BJ (cell line): ENCODE results near the gene AREG. TPM values are rescaled to one million over a fixed set of nuclear protein-coding genes. Genes with fewer than 3 reads are reported as not detected.
"Not testable (repeated sequence)": the region's sequence is repeated elsewhere in the genome, so short reads cannot be mapped to it uniquely, and the experiment has no call there.

Experiments used
- CTCF ChIA-PET: fragments of 350-600 bp; formaldehyde crosslinking; extraction: SDS; loops from one replicate; lab custom pipeline; 2021; ENCODE audit warnings: antibody characterized with exemption, inconsistent platforms; lab: Yijun Ruan, JAX
- POLR2A ChIA-PET: fragments of 300-600 bp; sonication (Branson Sonifier 250); formaldehyde crosslinking; extraction: SDS; loops from one replicate; lab custom pipeline; 2021; ENCODE audit warnings: antibody characterized with exemption; lab: Charles Lee
- DNase-seq: peaks from one replicate; pipeline ENCODE4 v3.0.0-alpha.2; 2011; ENCODE audit warnings: low read depth
- H3K27me3 ChIP-seq: 2 replicates; pipeline ENCODE4 v1.6.0; 2011; ENCODE audit warnings: low read length; ENCODE audit not compliant: control insufficient read depth, insufficient read depth
- H3K36me3 ChIP-seq: 2 replicates; pipeline ENCODE4 v1.5.1; 2011; ENCODE audit warnings: low read length; ENCODE audit not compliant: control insufficient read depth, insufficient read depth
- H3K4me3 ChIP-seq: 2 replicates; pipeline ENCODE4 v1.5.1; 2011; ENCODE audit warnings: low read depth, mild to moderate bottlenecking, control low read depth, low read length
- polyA minus RNA-seq: library from RNA; depleted of rRNA, polyadenylated mRNA; stranded (reverse); fragments of >200 nt; gene quantifications from 2 replicates; pipeline ENCODE4 v1.2.3, GENCODE V29; 2011; rRNA and poly(A)+ RNA removed
- polyA plus RNA-seq: library from polyadenylated mRNA; depleted of rRNA; stranded (reverse); fragments of >200 nt; gene quantifications from 2 replicates; pipeline ENCODE4 v1.2.3, GENCODE V29; 2011; rRNA removed
- TF ChIP-seq, protein P1 (sequence below): IDR thresholded peaks from 2 replicates; pipeline ENCODE4 v1.5.1; 2011; ENCODE audit warnings: low read depth, mild to moderate bottlenecking, control low read depth, inconsistent platforms, low read length, moderate library complexity; ENCODE audit not compliant: insufficient read depth

The AREG gene, protein sequence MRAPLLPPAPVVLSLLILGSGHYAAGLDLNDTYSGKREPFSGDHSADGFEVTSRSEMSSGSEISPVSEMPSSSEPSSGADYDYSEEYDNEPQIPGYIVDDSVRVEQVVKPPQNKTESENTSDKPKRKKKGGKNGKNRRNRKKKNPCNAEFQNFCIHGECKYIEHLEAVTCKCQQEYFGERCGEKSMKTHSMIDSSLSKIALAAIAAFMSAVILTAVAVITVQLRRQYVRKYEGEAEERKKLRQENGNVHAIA
- polyA plus RNA-seq = 0.07 and 0.33 TPM in 2 replicates
- not detected in 2 replicates for polyA minus RNA-seq

DNA sequence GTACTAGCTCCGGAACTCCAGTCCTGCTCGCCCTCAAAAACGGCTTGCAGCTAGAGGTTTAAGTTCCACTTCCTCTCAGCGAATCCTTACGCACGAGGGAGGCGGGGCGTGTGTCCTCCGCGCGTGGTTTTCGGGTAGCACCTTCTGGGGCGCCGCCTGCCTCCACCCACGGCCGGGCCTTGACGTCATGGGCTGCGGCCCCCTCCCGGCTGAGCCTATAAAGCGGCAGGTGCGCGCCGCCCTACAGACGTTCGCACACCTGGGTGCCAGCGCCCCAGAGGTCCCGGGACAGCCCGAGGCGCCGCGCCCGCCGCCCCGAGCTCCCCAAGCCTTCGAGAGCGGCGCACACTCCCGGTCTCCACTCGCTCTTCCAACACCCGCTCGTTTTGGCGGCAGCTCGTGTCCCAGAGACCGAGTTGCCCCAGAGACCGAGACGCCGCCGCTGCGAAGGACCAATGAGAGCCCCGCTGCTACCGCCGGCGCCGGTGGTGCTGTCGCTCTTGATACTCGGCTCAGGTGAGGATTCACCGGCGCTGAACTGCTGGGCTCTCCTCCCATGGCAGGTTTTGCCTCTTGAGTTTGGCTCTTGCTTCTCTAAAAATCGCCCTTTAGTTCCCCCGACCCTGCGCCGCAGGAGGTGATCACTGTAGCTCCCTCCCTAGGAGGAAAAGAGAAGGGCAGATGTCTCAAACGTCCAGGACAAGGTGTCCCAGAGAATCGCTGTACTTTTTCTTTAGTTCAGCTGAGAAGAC, at the start of gene AREG:
TSS of gene AREG (plus strand) at position 246 of the 752 bp plus-strand sequence. CDS start at position 456, 210 bp downstream.
- POLR2A ChIA-PET = interaction anchor here (0.6 to 0.8 kb wide), 2 partner anchors 17 to 1871 kb away, joined by 3 read pairs; no protein-coding TSS in a partner anchor
- Histone ChIP-seq H3K36me3 (no peaks in the 10 kb centered on the region), H3K4me3 (peak within 1 kb of the TSS; percentile 55), H3K27me3 (peaks cover 1% of the 10 kb centered on the region; the same call in 1 of the 2 replicates)
- no peak for DNase-seq
- TF ChIP-seq, protein P1, sequence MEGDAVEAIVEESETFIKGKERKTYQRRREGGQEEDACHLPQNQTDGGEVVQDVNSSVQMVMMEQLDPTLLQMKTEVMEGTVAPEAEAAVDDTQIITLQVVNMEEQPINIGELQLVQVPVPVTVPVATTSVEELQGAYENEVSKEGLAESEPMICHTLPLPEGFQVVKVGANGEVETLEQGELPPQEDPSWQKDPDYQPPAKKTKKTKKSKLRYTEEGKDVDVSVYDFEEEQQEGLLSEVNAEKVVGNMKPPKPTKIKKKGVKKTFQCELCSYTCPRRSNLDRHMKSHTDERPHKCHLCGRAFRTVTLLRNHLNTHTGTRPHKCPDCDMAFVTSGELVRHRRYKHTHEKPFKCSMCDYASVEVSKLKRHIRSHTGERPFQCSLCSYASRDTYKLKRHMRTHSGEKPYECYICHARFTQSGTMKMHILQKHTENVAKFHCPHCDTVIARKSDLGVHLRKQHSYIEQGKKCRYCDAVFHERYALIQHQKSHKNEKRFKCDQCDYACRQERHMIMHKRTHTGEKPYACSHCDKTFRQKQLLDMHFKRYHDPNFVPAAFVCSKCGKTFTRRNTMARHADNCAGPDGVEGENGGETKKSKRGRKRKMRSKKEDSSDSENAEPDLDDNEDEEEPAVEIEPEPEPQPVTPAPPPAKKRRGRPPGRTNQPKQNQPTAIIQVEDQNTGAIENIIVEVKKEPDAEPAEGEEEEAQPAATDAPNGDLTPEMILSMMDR = peak; percentile 79
- CTCF ChIA-PET = interaction anchor here (0.6 to 2.3 kb wide), 26 partner anchors 9 to 302 kb away, joined by 3 to 19 read pairs (median 4); no protein-coding TSS in a partner anchor

GRCh38 chr4:74395633-74396032, 49.3 kb upstream of the AREG start:
- CTCF ChIA-PET = interaction anchor here (0.7 kb wide), 1 partner anchor 263 kb away, joined by 3 read pairs; no protein-coding TSS in a partner anchor
- no peaks in the 10 kb centered on the region for H3K36me3 ChIP-seq

GRCh38 chr4:74397748-74398426, 47.0 kb upstream of the AREG start:
- Histone ChIP-seq H3K4me3 (peak overlapping the region; percentile 14; the same call in 1 of the 2 replicates), H3K36me3 (no peaks in the 10 kb centered on the region), H3K27me3 (no peaks in the 10 kb centered on the region)
- TF ChIP-seq, protein P1 = no peak
- ChIA-PET CTCF (no interaction called here), POLR2A (no interaction called here)
- no peak for DNase-seq

More at GRCh38 chr4:74395633-74396032, 49.3 kb upstream of the AREG start:
- TF ChIP-seq, protein P1 = no peak
- no peak overlapping the region for H3K4me3 ChIP-seq
- no peak for DNase-seq
- POLR2A ChIA-PET = no interaction called here
- no peaks in the 10 kb centered on the region for H3K27me3 ChIP-seq

DNA sequence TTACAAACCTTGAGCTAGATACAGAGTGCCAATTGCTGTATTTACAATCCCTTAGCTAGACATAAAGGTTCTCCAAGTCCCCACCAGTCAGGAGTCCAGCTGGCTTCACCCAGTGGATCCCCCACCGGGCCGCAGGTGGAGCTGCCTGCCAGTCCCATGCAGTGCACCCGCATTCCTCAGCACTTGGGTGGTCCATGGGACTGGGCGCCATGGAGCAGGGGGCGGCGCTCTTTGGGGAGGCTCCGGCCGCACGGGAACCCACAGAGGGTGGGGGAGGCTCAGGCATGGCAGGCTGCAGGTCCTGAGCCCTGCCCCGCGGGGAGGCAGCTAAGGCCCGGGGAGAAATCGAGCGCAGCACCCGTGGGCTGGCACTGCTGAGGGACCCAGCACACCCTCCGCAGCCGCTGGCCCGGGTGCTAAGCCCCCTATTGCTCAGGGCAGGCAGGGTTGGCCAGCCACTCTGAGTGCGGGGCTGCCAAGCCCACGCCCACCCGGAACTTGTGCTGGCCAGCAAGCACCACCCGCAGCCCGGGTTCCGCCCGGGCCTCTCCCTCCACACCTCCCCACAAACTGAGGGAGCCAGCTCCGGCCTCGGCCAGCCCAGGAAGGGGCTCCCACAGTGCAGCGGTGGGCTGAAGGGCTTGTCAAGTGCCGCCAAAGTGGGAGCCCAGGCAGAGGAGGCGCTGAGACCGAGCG, 45.9 kb upstream of the AREG start:
- POLR2A ChIA-PET, H3K27me3 ChIP-seq, CTCF ChIA-PET, H3K36me3 ChIP-seq, DNase-seq, H3K4me3 ChIP-seq: not testable (repeated sequence)

DNA sequence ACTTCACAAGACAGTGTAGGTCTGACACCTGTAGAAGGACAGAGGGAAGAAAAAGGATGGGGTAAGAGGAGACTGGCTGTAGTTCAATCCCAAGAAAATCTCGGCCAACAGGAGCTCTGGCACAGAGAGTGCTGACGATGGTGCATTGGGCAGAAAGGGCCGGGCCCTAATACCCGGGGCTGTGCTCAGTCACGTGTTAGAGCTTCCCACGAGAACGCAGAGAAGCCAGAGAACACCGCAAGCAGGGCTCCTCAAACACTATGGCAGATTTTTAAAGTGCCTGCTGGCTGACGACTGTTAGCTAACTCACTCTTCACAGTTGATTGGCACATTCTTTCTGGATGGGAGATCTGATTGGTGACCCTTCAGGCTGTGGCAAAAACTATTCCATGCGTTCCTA, 44.5 kb upstream of the AREG start:
- ChIA-PET CTCF (interaction anchor here (0.6 kb wide), 1 partner anchor 10 kb away, joined by 3 read pairs; no protein-coding TSS in a partner anchor), POLR2A (no interaction called here)
- TF ChIP-seq, protein P1 = no peak
- Histone ChIP-seq H3K4me3 (no peak overlapping the region), H3K27me3 (no peaks in the 10 kb centered on the region), H3K36me3 (no peaks in the 10 kb centered on the region)
- DNase-seq = no peak
